Smooth muscle cell (in vitro differentiated cells): Measurements from ENCODE around the gene TRIP10. TPM values are rescaled to one million over a fixed set of nuclear protein-coding genes. Genes with fewer than 3 reads are reported as not detected.

Experiments
- DNase-seq: peaks from one replicate; lab custom pipeline; 2025; ENCODE audit not compliant: unreplicated experiment; lab: John Stamatoyannopoulos, UW
- H2AFZ ChIP-seq: fragments of 200-600 bp; sonication (generic); 2 replicates; pipeline ENCODE4 v1.6.0; 2016; ENCODE audit warnings: antibody characterized with exemption, low read depth, mild to moderate bottlenecking
- H3F3A ChIP-seq: fragments of 200-600 bp; sonication (generic); 2 replicates; pipeline ENCODE4 v1.6.0; 2017; ENCODE audit warnings: antibody characterized with exemption, low read depth
- H3K27ac ChIP-seq: fragments of 200-600 bp; sonication (generic); 2 replicates; pipeline ENCODE4 v1.5.1; 2016; ENCODE audit warnings: low read depth, mild to moderate bottlenecking
- H3K27me3 ChIP-seq: fragments of 200-600 bp; sonication (generic); 2 replicates; pipeline ENCODE4 v1.6.1; 2016; ENCODE audit warnings: low read depth, mild to moderate bottlenecking
- H3K36me3 ChIP-seq: fragments of 200-600 bp; sonication (generic); 2 replicates; pipeline ENCODE4 v1.5.1; 2016; ENCODE audit warnings: low read depth
- H3K4me1 ChIP-seq: fragments of 200-600 bp; sonication (generic); 2 replicates; pipeline ENCODE4 v1.5.1; 2016; ENCODE audit warnings: low read depth
- H3K4me2 ChIP-seq: fragments of 200-600 bp; sonication (generic); 2 replicates; pipeline ENCODE4 v1.6.0; 2016; ENCODE audit warnings: mild to moderate bottlenecking
- H3K4me3 ChIP-seq: fragments of 200-600 bp; sonication (generic); 2 replicates; pipeline ENCODE4 v1.5.1; 2016; ENCODE audit warnings: mild to moderate bottlenecking
- H3K79me2 ChIP-seq: fragments of 200-600 bp; sonication (generic); 2 replicates; pipeline ENCODE4 v1.6.0; 2016; ENCODE audit warnings: low read depth, mild to moderate bottlenecking
- H3K9ac ChIP-seq: fragments of 200-600 bp; sonication (generic); 2 replicates; pipeline ENCODE4 v1.6.0; 2016; ENCODE audit warnings: low read depth
- H3K9me3 ChIP-seq: fragments of 200-600 bp; sonication (generic); replicated peaks from 2 replicates; pipeline ENCODE4 v1.5.1; 2016; ENCODE audit warnings: low read depth
- H4K20me1 ChIP-seq: fragments of 200-600 bp; sonication (generic); 2 replicates; pipeline ENCODE4 v1.6.0; 2016; ENCODE audit warnings: low read depth
- CTCF ChIP-seq: fragments of 200-600 bp; sonication (generic); IDR thresholded peaks from 2 replicates; pipeline ENCODE4 v1.5.1; 2017; ENCODE audit warnings: borderline replicate concordance, mild to moderate bottlenecking, antibody characterized with exemption; ENCODE audit not compliant: insufficient read depth, poor library complexity, severe bottlenecking
- WGBS: methylation state at CpG from one replicate; pipeline ENCODE4 v1.1.7; 2016; ENCODE audit warnings: low lambda C conversion rate; 5-methylcytosine and 5-hydroxymethylcytosine counted together
- polyA plus RNA-seq: library from polyadenylated mRNA; unstranded; fragments of >200 nt; fragmentation: Nextera tagmentation; extraction: Ambion mirVana; gene quantifications from 2 replicates; pipeline ENCODE4 v1.2.1, GENCODE V29; 2016
- total RNA-seq: library from RNA; depleted of rRNA; stranded (reverse); fragments of >200 nt; gene quantifications from 2 replicates; pipeline ENCODE4 v1.2.3, GENCODE V29; 2014

TRIP10 gene
- total and polyA plus RNA-seq, 2 experiments from 2014 or later = 55.0 to 67.8 TPM

- 54% methylated on average over 9 of the region's 9 CpGs for WGBS
- H3K79me2 ChIP-seq = no peaks in the 10 kb centered on the region
- peaks cover 36% of the 10 kb centered on the region for H3K27me3 ChIP-seq
- TF ChIP-seq CTCF = no peak
- H3K27ac ChIP-seq = no peak overlapping the region
- no peak for DNase-seq
- H3K9me3 ChIP-seq = no peaks in the 10 kb centered on the region
- no peaks in the 10 kb centered on the region for H3K36me3 ChIP-seq
- H3K4me2 ChIP-seq = no peak overlapping the region
- no peaks in the 10 kb centered on the region for H3F3A ChIP-seq
- H2AFZ ChIP-seq = no peak overlapping the region
- H4K20me1 ChIP-seq = no peaks in the 10 kb centered on the region
- H3K4me3 ChIP-seq = no peak overlapping the region
- H3K4me1 ChIP-seq = no peaks in the 10 kb centered on the region
- H3K9ac ChIP-seq = no peak overlapping the region
These were observed 28.5 kb upstream of the TRIP10 start for GRCh38 chr19:6711078-6711361.

- peaks cover 36% of the 10 kb centered on the region for H3K27me3 ChIP-seq
- no peak for DNase-seq
- H3F3A ChIP-seq = no peaks in the 10 kb centered on the region
- H2AFZ ChIP-seq = no peak overlapping the region
- no peaks in the 10 kb centered on the region for H3K36me3 ChIP-seq
- H3K27ac ChIP-seq = no peak overlapping the region
- H3K4me1 ChIP-seq = no peaks in the 10 kb centered on the region
- no peak overlapping the region for H3K4me3 ChIP-seq
- H3K79me2 ChIP-seq = no peaks in the 10 kb centered on the region
- TF ChIP-seq CTCF = no peak
- H3K4me2 ChIP-seq = no peak overlapping the region
- no peak overlapping the region for H3K9ac ChIP-seq
- no peaks in the 10 kb centered on the region for H3K9me3 ChIP-seq
- WGBS = 81% methylated on average over 10 of the region's 10 CpGs
- no peaks in the 10 kb centered on the region for H4K20me1 ChIP-seq
These were observed 27.9 kb upstream of the TRIP10 start for GRCh38 chr19:6711605-6712004.

GRCh38 chr19:6712231-6712630, 27.2 kb upstream of the TRIP10 start:
- 92% methylated on average over 13 of the region's 16 CpGs for WGBS
- no peak for DNase-seq
- no peak for TF ChIP-seq CTCF

More at GRCh38 chr19:6712231-6712630, 27.2 kb upstream of the TRIP10 start:
- Histone ChIP-seq H3K4me2 (no peak overlapping the region), H2AFZ (no peak overlapping the region), H3K36me3 (no peaks in the 10 kb centered on the region), H3K27me3 (peaks cover 36% of the 10 kb centered on the region), H3K27ac (no peak overlapping the region), H3K4me3 (no peak overlapping the region), H3F3A (no peaks in the 10 kb centered on the region), H3K4me1 (no peaks in the 10 kb centered on the region), H3K9ac (no peak overlapping the region), H4K20me1 (no peaks in the 10 kb centered on the region), H3K79me2 (no peaks in the 10 kb centered on the region), H3K9me3 (no peaks in the 10 kb centered on the region)
